HEK293 (cell line): Measurements from ENCODE around the gene MLH1.

Experiments
- CTCF ChIA-PET: fragments of 350-600 bp; formaldehyde crosslinking; extraction: SDS; loops from one replicate; lab custom pipeline; 2021; ENCODE audit warnings: antibody characterized with exemption; lab: Yijun Ruan, JAX
- POLR2A ChIA-PET: fragments of 300-600 bp; formaldehyde crosslinking; extraction: SDS; loops from one replicate; lab custom pipeline; 2020; ENCODE audit warnings: antibody characterized with exemption, inconsistent platforms; lab: Yijun Ruan, JAX
- H3K27ac ChIP-seq: fragments of 200-500 bp; sonication (Bioruptor generic); 2 replicates; pipeline ENCODE4 v1.5.1; 2014; ENCODE audit warnings: low read depth, low read length, control low read depth, inconsistent platforms; ENCODE audit errors: extremely low read depth
- H3K36me3 ChIP-seq, 2 experiments: fragments of 200-500 bp in 1 of 2; sonication (Bioruptor generic) in 1 of 2; 1 replicate in 1 of 2; 2 replicates in 1 of 2; pipeline ENCODE4 v1.5.1; 2014 to 2017; ENCODE audit warnings: inconsistent platforms in 2 of 2, low read length in 2 of 2; ENCODE audit not compliant: control insufficient read depth in 2 of 2, insufficient read depth in 1 of 2
- H3K4me1 ChIP-seq: fragments of 200-500 bp; sonication (Bioruptor generic); 2 replicates; pipeline ENCODE4 v1.5.1; 2014; ENCODE audit warnings: mild to moderate bottlenecking, low read length, inconsistent platforms; ENCODE audit not compliant: control insufficient read depth, insufficient read depth
- H3K4me3 ChIP-seq: 2 replicates; pipeline ENCODE4 v1.5.1; 2011; ENCODE audit warnings: low read depth, mild to moderate bottlenecking, control low read depth, low read length, moderate library complexity
- H3K9me3 ChIP-seq: fragments of 200-500 bp; sonication (Bioruptor generic); 2 replicates; pipeline ENCODE4 v1.5.1; 2014; ENCODE audit warnings: low read depth, low read length, inconsistent platforms; ENCODE audit not compliant: control insufficient read depth, insufficient read depth
- GLIS2 ChIP-seq: fragments of 450-650 bp; formaldehyde crosslinking; IDR thresholded peaks from 2 replicates; pipeline ENCODE4 v1.5.1; 2016; ENCODE audit warnings: missing biosample characterization, missing genetic modification characterization
- HOXA7 ChIP-seq: sonication (generic); formaldehyde crosslinking; IDR thresholded peaks from 2 replicates; pipeline ENCODE4 v1.8.1; 2022; ENCODE audit warnings: missing genetic modification reagents, borderline replicate concordance
- KLF1 ChIP-seq: fragments of 450-650 bp; formaldehyde crosslinking; IDR thresholded peaks from 2 replicates; pipeline ENCODE4 v1.5.1; 2016; ENCODE audit warnings: missing biosample characterization, missing genetic modification characterization
- PRDM2 ChIP-seq: fragments of 450-650 bp; formaldehyde crosslinking; IDR thresholded peaks from 2 replicates; pipeline ENCODE4 v1.5.1; 2016; ENCODE audit warnings: missing biosample characterization, missing genetic modification characterization, borderline replicate concordance
- SALL2 ChIP-seq: fragments of 450-650 bp; formaldehyde crosslinking; IDR thresholded peaks from 2 replicates; pipeline ENCODE4 v1.5.0; 2017; ENCODE audit warnings: missing biosample characterization, mild to moderate bottlenecking, missing genetic modification characterization, borderline replicate concordance
- TSHZ1 ChIP-seq: fragments of 450-650 bp; formaldehyde crosslinking; IDR thresholded peaks from 2 replicates; pipeline ENCODE4 v1.5.1; 2016; ENCODE audit warnings: missing biosample characterization, missing genetic modification characterization, borderline replicate concordance
- YY2 ChIP-seq: fragments of 450-650 bp; formaldehyde crosslinking; IDR thresholded peaks from 2 replicates; pipeline ENCODE4 v1.5.1; 2016; ENCODE audit warnings: missing biosample characterization, missing genetic modification characterization
- ZBTB10 ChIP-seq: fragments of 450-650 bp; formaldehyde crosslinking; IDR thresholded peaks from 2 replicates; pipeline ENCODE4 v1.5.1; 2016; ENCODE audit warnings: missing biosample characterization, missing genetic modification characterization
- ZBTB21 ChIP-seq: fragments of 450-650 bp; formaldehyde crosslinking; IDR thresholded peaks from 2 replicates; pipeline ENCODE4 v1.5.1; 2017; ENCODE audit warnings: missing biosample characterization, missing genetic modification characterization
- ZFP41 ChIP-seq: fragments of 450-650 bp; formaldehyde crosslinking; IDR thresholded peaks from 2 replicates; pipeline ENCODE4 v1.5.1; 2016; ENCODE audit warnings: missing biosample characterization, missing genetic modification characterization, borderline replicate concordance
- ZNF157 ChIP-seq: fragments of 450-650 bp; formaldehyde crosslinking; IDR thresholded peaks from 2 replicates; pipeline ENCODE4 v1.5.1; 2016; ENCODE audit warnings: missing biosample characterization, missing genetic modification characterization
- ZNF16 ChIP-seq: fragments of 450-650 bp; formaldehyde crosslinking; IDR thresholded peaks from 2 replicates; pipeline ENCODE4 v1.5.1; 2016; ENCODE audit warnings: low read depth, missing biosample characterization, missing genetic modification characterization
- ZNF214 ChIP-seq: fragments of 450-650 bp; formaldehyde crosslinking; IDR thresholded peaks from 2 replicates; pipeline ENCODE4 v1.5.1; 2017; ENCODE audit warnings: missing biosample characterization, mild to moderate bottlenecking, missing genetic modification characterization, borderline replicate concordance
- ZNF311 ChIP-seq: fragments of 450-650 bp; formaldehyde crosslinking; IDR thresholded peaks from 2 replicates; pipeline ENCODE4 v1.5.1; 2017; ENCODE audit warnings: missing biosample characterization, missing genetic modification characterization, borderline replicate concordance
- ZNF416 ChIP-seq: fragments of 450-650 bp; formaldehyde crosslinking; IDR thresholded peaks from 2 replicates; pipeline ENCODE4 v1.5.1; 2016; ENCODE audit warnings: missing biosample characterization, missing genetic modification characterization
- ZNF585B ChIP-seq: fragments of 450-650 bp; formaldehyde crosslinking; IDR thresholded peaks from 2 replicates; pipeline ENCODE4 v1.5.1; 2016; ENCODE audit warnings: missing biosample characterization, missing genetic modification characterization
- ZNF664 ChIP-seq: fragments of 450-650 bp; formaldehyde crosslinking; IDR thresholded peaks from 2 replicates; pipeline ENCODE4 v1.5.1; 2016; ENCODE audit warnings: missing biosample characterization, missing genetic modification characterization
- ZNF677 ChIP-seq: fragments of 450-650 bp; IDR thresholded peaks from 2 replicates; pipeline ENCODE4 v1.5.0; 2018; ENCODE audit warnings: missing biosample characterization, mild to moderate bottlenecking, missing genetic modification characterization, moderate library complexity
- ZNF837 ChIP-seq: fragments of 450-650 bp; formaldehyde crosslinking; IDR thresholded peaks from 2 replicates; pipeline ENCODE4 v1.5.1; 2016; ENCODE audit warnings: missing biosample characterization, missing genetic modification characterization
- ZSCAN18 ChIP-seq: fragments of 450-650 bp; formaldehyde crosslinking; IDR thresholded peaks from 2 replicates; pipeline ENCODE4 v1.5.1; 2016; ENCODE audit warnings: missing biosample characterization, missing genetic modification characterization

The MLH1 gene

GRCh38 chr3:37058117-37058516 lies 64.8 kb downstream of the MLH1 start:
- CTCF ChIA-PET, result no interaction called here

GRCh38 chr3:37064747-37065146 lies 71.4 kb downstream of the MLH1 start:
- ChIA-PET POLR2A (no interaction called here), CTCF (no interaction called here)
- Histone ChIP-seq H3K27ac (no peak overlapping the region), H3K36me3 (peaks cover 0 to 48% of the 10 kb centered on the region in 2 experiments; a peak in 1 of 3 replicates)
- no peak for TF ChIP-seq ZNF664
- no peak for TF ChIP-seq ZBTB10
- no peak for TF ChIP-seq ZNF311 (tag by site-specific recombination)
- TF ChIP-seq ZBTB21 (tag by site-specific recombination), result no peak
- no peak for TF ChIP-seq SALL2 (tag by site-specific recombination)
- no peak for TF ChIP-seq KLF1 (tag by site-specific recombination)
- TF ChIP-seq ZSCAN18 (tag by site-specific recombination), result no peak
- TF ChIP-seq GLIS2 (tag by site-specific recombination), result no peak
- no peak for TF ChIP-seq ZNF677 (tag by site-specific recombination)
- no peak for TF ChIP-seq ZNF16 (tag by site-specific recombination)
- TF ChIP-seq ZNF416 (tag by site-specific recombination), result no peak
- no peak for TF ChIP-seq YY2 (tag by site-specific recombination)
- TF ChIP-seq ZNF157 (tag by site-specific recombination), result no peak
- TF ChIP-seq ZNF837 (tag by site-specific recombination), result no peak
- no peak for TF ChIP-seq ZNF214
- no peak for TF ChIP-seq PRDM2 (tag by site-specific recombination)
- TF ChIP-seq, all 188 proteins: peak for 0
- H3K9me3 ChIP-seq, result no peaks in the 10 kb centered on the region
- no peaks in the 10 kb centered on the region for H3K4me1 ChIP-seq
- no peak overlapping the region for H3K4me3 ChIP-seq

More at GRCh38 chr3:37058117-37058516, 64.8 kb downstream of the MLH1 start:
- Histone ChIP-seq H3K4me1 (peaks cover 7% of the 10 kb centered on the region; the same call in 1 of the 2 replicates), H3K9me3 (no peaks in the 10 kb centered on the region), H3K36me3 (peaks cover 7 to 64% of the 10 kb centered on the region in 2 experiments; a peak in 2 of 3 replicates), H3K27ac (no peak overlapping the region), H3K4me3 (no peak overlapping the region)
- POLR2A ChIA-PET, result no interaction called here
- TF ChIP-seq TSHZ1 (tag by site-specific recombination) (no peak), ZNF585B (tag by site-specific recombination) (no peak), ZFP41 (tag by site-specific recombination) (no peak), HOXA7 (CRISPR knock-in tag) (no peak)
